ENCODE data around the gene MEG3. TPM values are rescaled to one million over a fixed set of nuclear protein-coding genes. Genes with fewer than 3 reads are reported as not detected.

Gene MEG3
- total and polyA plus RNA-seq, 2 donors from 2014 or later: 24.0 to 29.6 TPM

DNA sequence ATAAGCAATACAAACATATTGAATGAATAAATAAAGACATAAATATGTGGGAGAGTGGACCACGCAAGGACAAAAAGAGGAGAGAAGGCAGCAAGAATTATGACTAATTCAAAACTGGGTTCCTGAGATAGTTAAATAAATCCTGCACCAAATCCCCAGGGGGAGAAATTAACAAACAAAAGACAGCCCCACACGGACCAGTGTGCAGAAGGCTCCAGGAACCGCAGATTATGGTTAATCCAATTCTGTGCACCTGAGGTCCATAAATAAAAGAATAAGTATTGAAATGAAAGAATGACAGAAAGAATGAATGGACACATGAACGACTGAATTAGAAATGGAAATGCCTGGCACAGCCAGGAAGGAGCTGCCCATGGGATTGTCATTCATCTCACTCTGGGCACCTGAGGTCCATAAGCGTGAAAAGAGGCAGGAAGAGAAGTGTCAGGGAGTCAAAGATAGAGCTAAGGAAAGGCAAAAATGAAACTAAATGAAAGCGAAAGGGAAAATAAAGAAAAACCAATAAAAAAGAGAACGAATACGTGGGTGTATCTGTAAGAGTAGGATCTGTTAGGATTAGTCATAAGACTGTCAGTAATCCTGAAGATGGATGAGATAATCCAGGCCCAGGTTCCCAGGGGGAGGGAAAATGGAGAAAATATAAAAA is 23.3 kb downstream of the MEG3 start:
- Histone ChIP-seq H3K4me3 (ENCODE audit: low read length in 3 of 3) (peak overlapping the region in 1 of 3 donors; percentile 6), H3K27me3 (ENCODE audit: control insufficient read depth, insufficient read depth, low read length) (no peaks in the 10 kb centered on the region), H3K27ac (ENCODE audit: low read depth in 2 of 2, low read length in 2 of 2) (no peak overlapping the region), H3K9me3 (ENCODE audit: control insufficient read depth in 2 of 3, insufficient read depth in 1 of 3, low read length in 3 of 3) (no peaks in the 10 kb centered on the region), H3K36me3 (ENCODE audit: control insufficient read depth in 2 of 3, insufficient read depth in 3 of 3, low read length in 3 of 3) (no peaks in the 10 kb centered on the region), H3K4me1 (ENCODE audit: control insufficient read depth in 2 of 3, insufficient read depth in 2 of 3, low read depth in 1 of 3, low read length in 3 of 3) (no peaks in the 10 kb centered on the region), H3K9ac (ENCODE audit: low read length in 3 of 3) (no peak overlapping the region)
- DNase-seq: no peak
- TF ChIP-seq, protein P1, sequence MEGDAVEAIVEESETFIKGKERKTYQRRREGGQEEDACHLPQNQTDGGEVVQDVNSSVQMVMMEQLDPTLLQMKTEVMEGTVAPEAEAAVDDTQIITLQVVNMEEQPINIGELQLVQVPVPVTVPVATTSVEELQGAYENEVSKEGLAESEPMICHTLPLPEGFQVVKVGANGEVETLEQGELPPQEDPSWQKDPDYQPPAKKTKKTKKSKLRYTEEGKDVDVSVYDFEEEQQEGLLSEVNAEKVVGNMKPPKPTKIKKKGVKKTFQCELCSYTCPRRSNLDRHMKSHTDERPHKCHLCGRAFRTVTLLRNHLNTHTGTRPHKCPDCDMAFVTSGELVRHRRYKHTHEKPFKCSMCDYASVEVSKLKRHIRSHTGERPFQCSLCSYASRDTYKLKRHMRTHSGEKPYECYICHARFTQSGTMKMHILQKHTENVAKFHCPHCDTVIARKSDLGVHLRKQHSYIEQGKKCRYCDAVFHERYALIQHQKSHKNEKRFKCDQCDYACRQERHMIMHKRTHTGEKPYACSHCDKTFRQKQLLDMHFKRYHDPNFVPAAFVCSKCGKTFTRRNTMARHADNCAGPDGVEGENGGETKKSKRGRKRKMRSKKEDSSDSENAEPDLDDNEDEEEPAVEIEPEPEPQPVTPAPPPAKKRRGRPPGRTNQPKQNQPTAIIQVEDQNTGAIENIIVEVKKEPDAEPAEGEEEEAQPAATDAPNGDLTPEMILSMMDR (IDR thresholded peaks at IDR 0.05; ENCODE audit: borderline replicate concordance, extremely low read depth, insufficient read depth): no peak
- intact Hi-C loops (cut with DNase I): no loop called here
- FAIRE-seq: no peak

DNA sequence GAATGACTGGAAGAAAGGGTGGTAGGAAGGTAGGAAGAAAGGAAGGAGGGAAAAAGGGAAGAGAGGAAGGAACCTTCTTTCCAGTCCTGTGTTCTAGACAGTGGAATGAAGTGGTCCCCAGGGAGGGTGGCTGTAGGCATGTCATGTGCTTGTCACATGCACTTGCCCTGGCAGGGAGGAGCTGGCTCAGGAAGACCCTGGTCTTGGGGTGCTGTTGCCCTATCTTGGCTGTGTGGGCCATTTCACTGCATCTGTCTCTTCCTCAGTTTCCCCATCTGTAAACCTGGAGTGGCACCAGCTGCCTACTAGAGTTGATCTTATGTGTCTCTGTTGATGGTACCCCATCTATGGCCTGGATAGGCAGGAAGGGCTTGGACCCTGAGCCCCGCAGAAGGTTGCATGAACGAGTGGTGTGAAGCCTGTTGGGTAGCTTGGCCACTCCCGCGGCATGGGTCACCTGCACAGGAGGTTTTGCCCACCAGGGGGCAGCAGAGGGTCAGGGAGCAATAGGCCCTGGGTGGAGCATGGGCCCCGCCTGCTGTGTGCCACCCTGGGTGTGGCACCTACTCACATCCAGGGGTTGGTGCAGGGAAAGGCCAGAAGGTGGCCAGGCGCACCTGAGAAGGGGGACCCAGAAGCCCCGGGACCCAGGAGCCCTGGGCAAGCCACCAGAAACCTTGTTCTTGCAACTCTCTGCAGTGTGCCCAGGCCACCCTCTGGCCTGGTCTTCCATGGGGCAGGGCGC is 25.1 kb downstream of the MEG3 start:
- H3K27me3 ChIP-seq (ENCODE audit: control insufficient read depth, insufficient read depth, low read length): no peaks in the 10 kb centered on the region
- FAIRE-seq (no peak), DNase-seq (peak in 1 of 5 donors; percentile 81)
- H3K36me3 ChIP-seq (ENCODE audit: control insufficient read depth in 2 of 3, insufficient read depth in 3 of 3, low read length in 3 of 3): no peaks in the 10 kb centered on the region
- TF ChIP-seq, protein P1 (IDR thresholded peaks at IDR 0.05; ENCODE audit: borderline replicate concordance, extremely low read depth, insufficient read depth): peak; percentile 60
- no peak overlapping the region for H3K4me3 ChIP-seq (ENCODE audit: low read length in 3 of 3)
- no peak overlapping the region for H3K27ac ChIP-seq (ENCODE audit: low read depth in 2 of 2, low read length in 2 of 2)
- H3K4me1 ChIP-seq (ENCODE audit: control insufficient read depth in 2 of 3, insufficient read depth in 2 of 3, low read depth in 1 of 3, low read length in 3 of 3): no peaks in the 10 kb centered on the region
- intact Hi-C loops (cut with DNase I): no loop called here
- no peaks in the 10 kb centered on the region for H3K9me3 ChIP-seq (ENCODE audit: control insufficient read depth in 2 of 3, insufficient read depth in 1 of 3, low read length in 3 of 3)
- no peak overlapping the region for H3K9ac ChIP-seq (ENCODE audit: low read length in 3 of 3)

DNA sequence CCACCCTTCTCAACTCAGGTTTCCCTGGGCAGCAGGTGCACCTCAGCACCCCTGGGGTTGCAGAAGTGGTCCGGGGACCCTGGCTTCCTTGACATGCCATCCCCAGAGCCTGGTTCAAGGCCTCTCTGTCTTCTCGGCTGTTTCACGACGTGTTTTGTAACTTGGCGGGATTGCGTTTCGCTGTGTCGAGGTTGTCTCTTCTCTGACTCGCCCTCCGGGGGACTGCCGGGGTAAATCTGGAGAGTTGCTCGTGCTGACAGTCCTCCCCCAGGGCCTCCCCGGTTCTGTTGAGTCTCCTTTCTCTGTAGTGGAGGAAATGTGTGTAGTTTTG is 25.6 kb downstream of the MEG3 start:
- Histone ChIP-seq H3K9ac (ENCODE audit: low read length in 3 of 3) (no peak overlapping the region), H3K9me3 (ENCODE audit: control insufficient read depth in 2 of 3, insufficient read depth in 1 of 3, low read length in 3 of 3) (no peaks in the 10 kb centered on the region), H3K27ac (ENCODE audit: low read depth in 2 of 2, low read length in 2 of 2) (no peak overlapping the region), H3K4me1 (ENCODE audit: control insufficient read depth in 2 of 3, insufficient read depth in 2 of 3, low read depth in 1 of 3, low read length in 3 of 3) (no peaks in the 10 kb centered on the region), H3K27me3 (ENCODE audit: control insufficient read depth, insufficient read depth, low read length) (no peaks in the 10 kb centered on the region), H3K36me3 (ENCODE audit: control insufficient read depth in 2 of 3, insufficient read depth in 3 of 3, low read length in 3 of 3) (no peaks in the 10 kb centered on the region), H3K4me3 (ENCODE audit: low read length in 3 of 3) (no peak overlapping the region)
- no peak for DNase-seq
- no peak for FAIRE-seq
- intact Hi-C loops (cut with DNase I): no loop called here
- TF ChIP-seq, protein P1 (IDR thresholded peaks at IDR 0.05; ENCODE audit: borderline replicate concordance, extremely low read depth, insufficient read depth): no peak

All from kidney (tissue), 14 donors.